Endometrium (tissue), 2 donors: Measurements from ENCODE around the gene SLFN12L.
A peak's percentile ranks its signal among the peaks of the same experiment; 100 is the strongest.
"Not testable (repeated sequence)": the region's sequence is repeated elsewhere in the genome, so short reads cannot be mapped to it uniquely, and the experiment has no call there.

ENCODE experiments used
- FAIRE-seq: peaks from 2 replicates; lab custom pipeline; 2012; peaks lifted over from hg19 to GRCh38; lab: Jason Lieb, UNC
- donor health status: control.
- donor health status: control.

Gene SLFN12L

DNA sequence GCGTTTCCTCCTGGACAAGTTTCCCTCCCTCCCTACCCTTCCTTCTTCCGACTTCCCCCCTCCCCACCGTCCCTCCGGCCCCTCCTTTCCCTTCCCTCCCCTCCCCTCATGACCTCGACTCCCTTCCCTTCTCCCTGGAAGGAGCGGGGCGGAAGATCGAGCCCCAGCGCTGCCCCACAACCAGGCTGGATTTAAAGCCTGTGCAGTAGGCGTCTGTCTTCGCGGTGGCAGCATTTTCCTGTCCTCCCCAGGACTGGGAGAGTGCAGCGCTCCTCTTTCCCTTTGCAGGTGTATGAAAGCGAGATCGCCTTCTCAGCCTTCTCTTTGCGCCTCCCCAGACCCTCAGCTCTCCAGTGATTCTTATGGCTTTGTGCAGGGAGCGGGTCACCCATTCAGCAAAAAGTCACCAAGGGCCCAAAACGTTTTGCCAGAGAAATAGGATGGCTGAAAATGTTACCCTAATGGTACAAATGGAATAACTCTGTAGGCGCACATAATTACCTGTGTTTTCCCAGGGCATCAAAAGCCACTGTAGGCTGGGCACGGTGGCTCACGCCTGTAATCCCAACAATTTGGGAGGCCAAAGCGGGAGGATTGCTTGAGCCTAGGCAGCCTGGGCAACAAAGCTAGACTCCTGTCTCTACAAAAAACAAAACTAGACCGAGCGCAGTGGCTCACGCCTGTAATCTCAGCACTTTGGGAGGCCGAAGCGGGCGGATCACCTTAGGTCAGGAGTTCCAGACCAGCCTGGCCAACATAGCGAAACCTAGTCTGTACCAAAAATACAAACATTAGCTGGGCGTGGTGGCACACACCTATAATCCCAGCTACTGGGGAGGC lies 40.8 kb downstream of the SLFN12L start:
- no peak for FAIRE-seq

DNA sequence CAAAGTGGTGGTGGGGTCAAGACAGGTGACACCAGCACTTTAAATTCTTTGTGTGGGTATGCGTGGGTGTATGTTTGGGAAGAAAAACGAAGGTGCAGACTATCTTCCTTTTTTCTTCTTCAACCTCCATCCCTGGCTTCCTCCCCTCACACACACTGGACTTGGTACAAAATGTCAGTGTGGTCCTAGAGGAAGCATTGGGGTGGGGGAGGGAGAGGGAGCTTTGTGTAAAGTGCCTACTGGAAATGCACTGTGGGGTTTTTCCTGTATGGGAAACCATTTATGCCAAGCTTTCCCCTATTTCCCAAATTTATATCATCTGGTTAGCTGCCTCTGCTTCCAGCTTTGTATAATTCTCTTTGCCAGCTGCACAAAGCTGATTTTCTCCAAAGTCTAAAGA lies 44.4 kb downstream of the SLFN12L start:
- FAIRE-seq, result no peak

DNA sequence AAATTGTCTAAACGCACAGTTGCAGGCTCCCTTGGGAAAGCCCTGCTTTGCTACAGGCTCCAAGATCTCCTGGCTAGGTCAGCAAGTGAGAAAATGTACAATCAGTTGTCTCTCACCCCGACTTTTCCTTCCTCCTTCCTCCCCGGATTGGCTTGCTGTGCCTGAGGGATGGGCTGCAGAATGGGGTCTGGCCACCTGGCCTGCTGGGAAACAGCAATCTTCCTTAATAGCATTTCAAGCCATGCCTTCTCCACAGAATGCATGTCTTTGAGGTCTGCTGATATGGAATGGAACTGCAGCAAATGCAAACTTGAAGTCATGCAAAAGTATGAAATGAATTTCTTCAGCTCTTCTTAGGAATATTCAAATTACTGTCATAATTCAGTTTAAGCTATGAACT lies 46.1 kb downstream of the SLFN12L start:
- no peak for FAIRE-seq

DNA sequence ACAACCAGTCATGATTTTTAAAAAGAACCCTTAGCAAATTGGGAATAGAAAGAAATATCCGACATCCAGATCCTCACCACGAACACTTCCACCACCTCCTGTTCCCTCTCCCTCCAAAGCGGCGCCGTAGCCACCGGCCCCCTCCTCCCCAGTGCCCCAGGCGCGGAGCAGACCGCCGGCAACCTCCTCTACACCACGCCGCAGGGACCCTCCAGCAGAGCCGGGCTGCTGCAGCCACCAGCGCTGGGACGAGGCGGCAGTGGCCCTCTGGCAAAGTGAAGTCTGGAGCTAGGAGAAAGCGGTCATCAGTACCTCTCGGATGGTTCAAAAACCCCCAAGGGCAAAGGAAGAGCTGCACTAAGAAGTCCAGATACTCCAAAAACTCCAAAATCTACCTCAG lies 47.5 kb downstream of the SLFN12L start:
- no peak for FAIRE-seq

DNA sequence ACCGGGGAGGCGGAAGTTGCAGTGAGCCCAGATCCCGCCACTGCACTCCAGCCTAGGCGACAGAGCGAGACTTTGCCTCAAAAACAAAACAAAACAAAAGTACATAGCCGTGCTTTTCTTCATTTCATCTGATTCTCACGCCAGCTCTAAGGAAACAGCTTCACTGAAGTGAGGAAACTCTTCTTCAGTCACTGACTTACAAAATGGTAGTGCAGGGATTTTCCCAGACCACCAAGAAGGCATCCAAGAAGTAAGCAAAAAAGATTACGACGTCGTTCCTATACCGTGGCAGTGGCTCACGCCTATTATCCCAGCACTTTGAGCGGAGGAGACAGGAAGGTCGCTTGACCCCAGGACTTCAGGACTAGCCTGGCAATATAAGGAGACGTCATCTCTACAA lies 48.5 kb downstream of the SLFN12L start:
- no peak for FAIRE-seq

DNA sequence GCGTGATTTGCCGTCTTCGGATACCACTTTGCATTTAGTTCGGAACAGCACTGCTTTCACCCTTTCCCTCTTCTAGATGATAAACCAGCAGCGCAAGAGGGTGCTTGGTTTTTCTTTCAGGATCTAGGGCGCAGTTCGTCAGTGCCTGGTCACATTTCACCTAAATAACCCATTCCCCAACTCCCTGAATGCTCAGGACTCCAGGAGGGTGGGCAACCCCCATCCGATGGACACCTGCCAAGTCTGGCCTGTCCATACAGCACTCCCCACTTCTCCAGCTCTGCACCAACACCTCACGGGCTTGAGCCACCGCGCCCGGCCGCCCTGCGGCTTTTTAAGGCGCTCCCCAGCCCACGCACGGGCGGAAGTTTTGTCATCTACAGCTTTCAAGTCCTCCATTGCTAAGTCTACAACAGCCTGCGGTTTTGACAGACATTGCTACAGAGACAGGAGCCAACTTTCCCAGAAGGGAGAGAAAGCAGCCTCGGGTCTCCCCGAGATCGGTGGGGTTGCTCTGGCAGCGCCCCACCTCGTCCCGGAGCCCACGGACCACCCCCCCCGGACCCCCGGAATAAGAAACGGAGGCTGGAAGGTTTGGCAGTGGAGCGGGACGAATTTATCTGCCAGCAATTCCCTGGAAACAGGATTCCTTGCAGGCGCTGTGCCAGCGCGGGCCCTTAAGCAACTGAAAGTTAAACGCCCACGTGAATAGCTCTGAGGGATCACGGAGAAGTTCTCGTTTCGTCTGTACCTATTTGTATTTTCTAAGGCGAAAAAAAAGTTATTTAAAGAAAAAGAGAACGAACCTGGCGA lies 50.4 kb downstream of the SLFN12L start:
- FAIRE-seq, result no peak

DNA sequence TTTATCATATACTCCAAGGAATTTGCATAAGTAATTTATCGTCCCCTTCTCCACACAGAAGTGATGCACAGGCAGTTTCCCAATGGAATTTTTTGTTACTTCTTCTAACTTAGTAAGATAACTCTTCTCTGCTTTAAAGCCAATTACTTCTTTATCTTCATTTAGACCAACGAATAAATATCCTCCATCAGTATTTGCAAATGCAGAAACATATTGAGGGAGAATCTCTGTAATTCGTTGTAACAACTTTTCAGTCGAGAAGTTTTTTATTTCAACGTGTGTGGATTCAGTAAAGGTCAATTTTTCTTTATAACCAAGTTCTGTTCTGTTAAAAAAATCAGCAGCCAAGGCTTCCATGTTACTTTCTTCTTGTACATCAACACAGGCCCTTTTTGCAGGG lies 58.2 kb downstream of the SLFN12L start:
- FAIRE-seq, result no peak

DNA sequence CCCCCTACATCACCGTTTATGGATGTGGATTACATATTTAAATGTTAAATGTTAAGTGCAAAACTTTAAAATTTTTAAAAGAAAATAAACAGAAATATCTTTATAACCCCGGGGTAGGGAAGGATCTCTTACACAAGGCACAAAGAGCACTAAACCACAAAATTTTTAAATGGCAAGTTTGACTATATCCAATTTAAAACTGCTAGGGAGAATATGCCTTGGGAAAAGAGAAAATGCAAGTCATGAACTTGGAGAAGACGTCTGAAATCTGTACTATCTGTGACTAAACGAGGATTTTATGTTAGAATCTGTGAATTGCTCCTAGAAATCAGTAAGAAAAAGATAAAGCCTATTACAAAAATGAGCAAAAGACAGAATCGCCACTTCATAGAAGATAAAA lies 60.2 kb downstream of the SLFN12L start:
- FAIRE-seq, result no peak

DNA sequence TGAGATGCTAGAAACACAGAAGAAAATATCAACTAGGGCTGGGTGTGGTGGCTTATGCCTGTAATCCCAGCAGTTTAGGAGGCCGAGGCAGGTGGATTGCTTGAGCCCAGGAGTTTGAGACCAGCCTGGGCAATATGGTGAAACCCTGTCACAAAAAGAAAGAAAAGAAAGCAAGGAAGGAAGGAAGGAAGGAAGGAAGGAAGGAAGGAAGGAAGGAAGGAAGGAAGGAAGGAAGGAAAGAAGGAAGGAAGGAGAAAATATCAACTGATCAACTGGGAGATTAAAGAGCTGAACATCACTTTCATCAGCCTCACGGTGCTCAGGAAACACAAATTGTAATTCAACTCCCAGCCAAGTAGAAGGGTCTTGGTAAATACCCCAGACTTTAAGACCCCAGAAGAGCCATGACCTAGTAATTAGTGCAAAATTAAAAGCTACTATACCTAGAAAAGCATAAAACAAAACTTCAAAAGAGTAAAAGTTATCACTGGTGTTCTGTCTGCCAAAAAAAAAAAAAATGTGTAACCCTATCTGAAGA lies 61.1 kb downstream of the SLFN12L start:
- no peak for FAIRE-seq

DNA sequence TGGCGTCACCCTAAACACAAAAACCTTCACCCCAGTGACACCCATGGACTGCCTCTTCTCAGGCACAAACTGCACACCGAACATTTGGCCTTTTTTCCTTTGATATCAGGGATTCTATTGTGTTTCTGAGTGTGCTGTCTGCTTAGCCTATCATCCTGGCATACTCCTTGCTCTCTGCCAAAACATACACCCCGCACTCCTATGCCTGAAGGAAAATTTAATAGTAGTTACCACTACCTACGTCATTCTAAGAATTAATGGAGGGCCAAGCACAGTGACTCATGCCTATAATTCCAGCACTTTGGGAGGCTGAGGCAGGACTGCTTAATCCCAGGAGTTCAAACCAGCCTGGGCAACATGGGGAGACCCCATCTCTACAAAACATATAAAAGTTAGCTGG lies 69.0 kb downstream of the SLFN12L start:
- no peak for FAIRE-seq

DNA sequence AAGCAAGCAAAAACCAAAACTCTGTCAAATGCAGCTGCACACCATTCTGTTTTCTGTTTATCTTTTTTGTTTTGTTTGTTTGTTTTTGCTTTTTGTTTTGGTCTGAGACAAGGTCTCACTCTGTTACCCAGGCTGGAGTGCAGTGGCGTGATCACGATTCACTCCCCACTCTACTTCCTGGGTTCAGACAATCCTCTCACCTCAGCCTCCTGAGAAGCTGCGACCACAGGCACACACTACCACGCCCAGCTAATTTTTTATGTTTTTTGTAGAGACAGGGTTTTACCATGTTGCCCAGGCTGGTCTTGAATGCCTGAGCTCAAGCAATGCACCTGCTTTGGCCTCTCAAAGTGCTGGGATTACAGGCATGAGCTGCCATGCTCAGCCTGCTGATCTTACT lies 69.7 kb downstream of the SLFN12L start:
- no peak for FAIRE-seq

DNA sequence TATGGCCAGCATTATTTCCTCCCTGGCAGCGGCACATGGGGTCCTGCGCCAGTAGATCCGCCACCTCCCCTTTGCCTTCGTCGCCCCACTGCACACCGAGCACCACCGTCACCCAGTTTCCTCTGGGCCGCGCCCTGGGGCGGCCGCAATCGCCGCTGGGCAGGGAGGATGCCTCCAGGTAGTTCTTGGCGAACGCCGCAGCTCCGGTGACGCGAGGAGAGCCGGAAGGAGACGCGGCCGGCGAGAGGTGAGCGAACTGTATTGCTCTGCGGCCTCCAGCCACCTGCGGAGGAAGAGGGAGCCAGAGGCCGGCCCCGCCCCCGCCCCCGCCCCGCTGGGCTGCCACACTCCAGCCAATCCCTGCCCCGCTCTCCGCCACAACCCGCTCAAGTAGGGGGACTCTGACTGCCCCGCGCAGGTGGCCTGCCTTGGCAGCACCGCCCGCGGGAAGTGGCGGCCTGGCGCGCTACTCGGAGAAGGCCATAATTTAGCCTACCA lies 77.1 kb downstream of the SLFN12L start:
- no peak for FAIRE-seq

DNA sequence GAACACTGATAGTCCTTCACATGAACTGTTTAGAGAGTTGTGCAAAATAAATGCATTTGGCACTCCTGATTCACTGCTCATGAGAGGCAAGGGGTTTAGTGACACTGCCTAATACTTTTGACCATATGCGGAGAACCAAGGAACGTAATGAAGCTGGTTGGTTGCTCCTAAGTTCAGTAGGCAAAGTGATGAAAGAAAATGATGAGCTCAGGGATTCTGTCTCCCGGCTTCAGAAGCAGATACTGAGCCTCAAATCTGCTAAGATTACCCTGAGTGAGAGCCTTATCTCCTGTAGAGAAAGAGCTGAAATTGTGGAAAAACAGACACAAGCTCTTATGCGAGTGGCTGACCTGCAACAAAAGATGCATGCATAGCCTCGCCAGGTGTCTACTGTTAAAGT lies 83.4 kb downstream of the SLFN12L start:
- FAIRE-seq, result not testable (repeated sequence)

DNA sequence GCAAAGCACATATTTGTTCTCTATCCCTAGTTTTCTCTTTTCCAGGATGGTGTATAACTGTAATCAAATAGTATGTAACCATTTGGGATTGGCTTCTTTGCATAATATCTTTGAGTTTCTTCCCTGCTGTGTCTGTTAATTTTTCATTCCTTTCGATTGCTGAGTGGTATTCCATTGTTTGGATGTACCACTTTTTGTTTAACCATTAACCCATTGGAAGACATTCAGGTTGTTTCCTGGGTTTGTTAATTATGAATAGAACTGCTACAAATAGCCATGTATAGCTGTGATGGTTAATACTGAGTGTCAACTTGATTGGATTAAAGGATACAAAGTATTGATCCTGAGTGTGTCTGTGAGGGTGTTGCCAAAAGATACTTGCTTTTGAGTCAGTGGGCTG lies 84.3 kb downstream of the SLFN12L start:
- FAIRE-seq, result no peak

DNA sequence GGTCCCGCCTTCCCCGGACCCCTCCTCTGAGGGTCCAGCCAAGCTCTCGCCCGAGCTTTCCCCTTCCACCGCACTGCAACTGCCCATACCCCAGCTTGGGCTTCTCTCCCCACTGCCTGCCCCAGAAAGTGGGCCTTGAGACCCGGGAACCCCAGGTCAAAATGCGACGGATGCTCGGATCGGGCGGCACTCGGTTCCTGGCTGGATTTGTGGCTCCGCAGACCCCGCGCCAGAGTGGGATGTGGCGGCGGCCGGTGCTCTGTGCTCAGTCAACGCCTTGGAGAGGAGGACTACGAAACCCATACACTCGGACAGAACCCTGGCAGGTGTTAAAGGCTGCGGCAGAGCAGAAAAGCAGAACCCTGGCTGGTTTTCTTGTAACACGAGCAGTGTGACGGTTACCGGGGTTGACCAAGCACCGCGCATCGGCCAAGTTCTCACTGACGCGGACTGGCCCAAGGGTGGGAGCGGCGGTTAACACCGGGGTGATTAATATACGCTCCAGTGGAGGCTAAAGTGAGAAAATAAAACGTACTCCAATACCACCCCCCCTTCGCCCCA lies 88.0 kb downstream of the SLFN12L start:
- no peak for FAIRE-seq

DNA sequence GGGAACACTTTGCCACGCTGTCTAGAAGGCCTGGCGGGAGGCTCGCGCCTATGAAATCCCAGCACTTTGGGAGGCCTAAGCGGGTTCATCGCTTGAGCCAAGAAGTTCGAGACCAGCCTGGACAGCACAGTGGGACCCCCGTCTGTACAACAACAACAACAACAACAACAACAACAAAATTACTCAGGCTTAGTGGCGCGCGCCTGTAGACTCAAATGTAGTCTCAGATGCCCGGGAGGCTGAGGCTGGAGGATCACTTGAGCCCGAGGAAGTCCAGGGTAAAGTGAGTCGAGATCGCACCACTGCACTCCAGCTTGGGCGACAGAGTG lies 88.6 kb downstream of the SLFN12L start:
- FAIRE-seq, result no peak

DNA sequence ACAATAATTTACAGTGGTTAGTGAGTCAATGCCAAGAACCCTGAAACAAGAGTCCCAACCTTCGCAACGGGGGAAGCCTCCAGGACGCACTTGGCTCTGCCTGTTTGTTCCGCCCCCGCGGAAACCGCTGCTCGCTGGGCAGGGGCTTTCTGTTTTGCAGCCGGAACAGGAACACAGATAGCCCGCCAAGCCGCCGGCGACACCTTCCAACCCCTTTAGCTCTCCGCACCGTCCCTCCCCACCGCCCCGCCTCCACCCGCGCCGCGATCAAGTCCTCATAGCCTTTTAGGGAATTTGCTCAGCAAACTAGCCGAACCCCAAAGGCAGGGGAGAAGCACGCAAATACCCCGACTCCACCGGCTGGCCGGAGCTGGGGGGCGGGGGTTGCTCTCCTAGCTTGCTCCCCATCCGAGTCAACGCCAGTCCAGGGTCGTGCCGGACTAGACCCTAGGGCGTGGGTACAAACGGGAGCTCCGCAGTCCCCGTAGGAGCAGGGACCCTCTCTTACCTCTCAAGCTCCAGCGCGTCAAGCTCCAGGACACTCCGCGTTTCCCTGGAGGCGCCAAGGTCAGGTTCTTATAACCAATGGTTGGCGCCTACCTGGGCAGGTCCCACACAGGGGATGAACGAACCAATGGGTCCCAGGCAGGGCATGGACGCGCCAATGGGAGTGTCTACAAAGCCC lies 89.1 kb downstream of the SLFN12L start, which contains the start of gene SLFN13:
Gene SLFN13, minus strand, starts transcription at position 553 of the 685 bp plus-strand sequence. CDS start 3,086 bp downstream, outside the sequence.
- FAIRE-seq, result no peak

DNA sequence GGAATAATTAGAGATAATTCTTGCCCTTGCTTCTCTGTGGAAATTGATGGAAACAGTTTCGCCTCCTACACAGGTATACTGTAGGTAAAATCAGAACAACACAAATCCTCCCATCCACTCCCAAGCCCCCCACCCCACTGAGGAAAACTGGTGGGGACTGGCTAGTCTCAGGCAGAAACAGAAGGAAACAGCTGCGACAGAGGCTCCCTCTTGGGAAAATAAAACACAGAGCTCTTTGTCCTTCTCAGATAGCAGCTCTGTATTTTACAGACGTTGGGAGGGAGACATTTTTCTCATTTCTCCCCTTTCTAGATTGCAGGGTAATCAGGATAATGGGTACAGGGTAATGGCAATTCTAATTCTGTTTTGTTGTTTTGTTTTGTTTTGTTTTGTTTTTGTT lies 90.0 kb downstream of the SLFN12L start:
- FAIRE-seq, result no peak

DNA sequence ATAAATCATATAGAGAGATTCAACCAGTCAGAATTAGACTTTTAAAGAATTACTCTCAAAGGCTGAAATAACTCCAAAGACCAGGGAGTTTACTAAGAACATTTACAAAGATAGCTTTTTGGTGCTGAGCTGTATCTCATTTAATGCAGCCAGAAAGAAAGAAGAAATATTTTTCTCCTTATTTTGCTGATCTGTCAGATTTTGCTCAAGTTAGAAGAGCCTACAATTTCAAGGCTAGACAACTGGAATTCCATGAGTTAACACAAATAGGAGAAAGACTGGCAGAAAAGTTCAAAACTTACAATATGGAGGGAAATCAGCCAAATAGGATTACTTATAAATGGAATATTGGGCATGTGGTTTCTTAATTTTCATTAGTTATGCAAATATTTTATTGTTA lies 99.0 kb downstream of the SLFN12L start:
- no peak for FAIRE-seq

DNA sequence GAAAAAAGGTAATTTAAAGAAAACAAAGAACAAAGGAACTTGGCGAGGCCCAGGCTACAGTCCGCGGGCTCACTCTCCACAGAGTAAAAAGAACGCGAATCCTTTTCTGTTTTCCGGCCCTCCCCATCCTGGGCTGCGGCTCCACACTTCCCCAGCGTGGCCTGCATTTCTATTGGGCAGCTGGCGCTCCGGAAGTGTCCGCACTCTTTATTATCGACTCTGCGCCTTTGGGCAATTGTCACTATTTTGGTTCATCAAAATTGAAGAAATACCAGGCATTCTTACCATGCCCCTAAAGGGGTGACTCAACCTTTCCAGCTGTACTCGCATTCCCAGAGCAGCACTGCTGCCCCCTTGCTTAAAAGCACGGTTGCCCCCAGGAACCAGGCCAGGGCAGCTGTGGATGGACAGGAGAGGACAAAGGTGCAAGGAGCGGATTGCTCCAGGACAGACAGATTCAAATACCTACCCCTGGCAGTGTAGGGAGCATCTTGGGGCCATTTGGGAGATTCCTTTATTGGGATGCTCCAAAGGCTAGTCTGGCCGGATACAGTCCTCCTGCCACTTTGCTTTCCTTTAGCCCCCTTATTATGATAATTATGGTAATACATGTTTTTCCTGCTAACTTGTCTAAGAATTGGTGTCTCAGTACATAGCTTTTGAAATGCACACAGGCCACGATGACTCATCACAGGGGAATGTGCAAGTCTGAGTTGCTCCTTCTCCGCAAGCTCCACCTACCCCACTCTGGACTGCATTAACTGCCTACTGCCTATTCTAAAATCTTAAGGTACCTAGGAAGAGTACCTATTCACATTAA lies 104.2 kb downstream of the SLFN12L start:
- FAIRE-seq, result peak; percentile 93
